Globus pallidus (tissue), 1 donor: Measurements from ENCODE around the gene LTBP4.
"Not testable (repeated sequence)": the region's sequence is repeated elsewhere in the genome, so short reads cannot be mapped to it uniquely, and the experiment has no call there.

ENCODE experiments used
- DNase-seq: peaks from one replicate; pipeline ENCODE4 v3.0.0-alpha.2; 2015; ENCODE audit warnings: low spot score

The LTBP4 gene

GRCh38 chr19:40611900-40612698, 10.9 kb downstream of the LTBP4 start:
- DNase-seq: no peak

GRCh38 chr19:40612831-40613689, 11.9 kb downstream of the LTBP4 start:
- DNase-seq: no peak

DNA sequence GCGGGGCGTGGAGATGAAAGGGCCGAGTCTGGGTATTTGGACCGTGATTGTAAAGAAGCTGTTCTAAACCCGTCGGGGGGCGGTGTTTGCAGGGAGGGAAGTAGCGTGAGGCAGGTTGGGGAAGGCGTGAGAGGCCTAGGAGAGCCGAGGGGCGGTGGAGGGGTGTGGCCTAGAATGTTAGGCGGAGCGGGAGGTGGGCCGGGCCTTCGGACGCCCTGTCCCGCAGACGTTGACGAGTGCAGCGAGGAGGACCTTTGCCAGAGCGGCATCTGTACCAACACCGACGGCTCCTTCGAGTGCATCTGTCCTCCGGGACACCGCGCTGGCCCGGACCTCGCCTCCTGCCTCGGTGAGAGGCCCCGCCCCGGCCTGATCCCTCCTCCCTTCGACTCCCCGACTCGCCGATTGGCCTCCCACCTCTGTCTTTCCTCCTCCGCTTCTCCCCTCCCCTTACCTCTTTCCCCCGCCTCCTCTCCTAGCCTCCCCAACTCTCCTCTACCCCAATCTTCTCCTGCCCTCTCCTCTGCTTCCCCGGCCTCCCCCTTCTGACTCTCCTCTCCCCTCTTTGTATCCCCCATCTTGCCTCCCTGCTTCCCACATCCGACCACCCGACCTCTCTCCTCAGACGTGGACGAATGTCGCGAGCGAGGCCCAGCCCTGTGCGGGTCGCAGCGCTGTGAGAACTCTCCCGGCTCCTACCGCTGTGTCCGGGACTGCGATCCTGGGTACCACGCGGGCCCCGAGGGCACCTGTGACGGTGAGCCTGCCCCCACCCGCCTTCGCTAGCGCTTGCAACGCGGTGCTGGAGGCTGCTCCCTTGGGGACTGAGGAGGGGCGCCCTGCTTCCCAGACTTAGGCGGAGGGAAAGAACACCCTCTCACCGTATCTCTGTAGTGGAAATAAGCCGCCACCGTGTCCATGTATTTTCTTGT, 12.8 kb downstream of the LTBP4 start:
- no peak for DNase-seq

DNA sequence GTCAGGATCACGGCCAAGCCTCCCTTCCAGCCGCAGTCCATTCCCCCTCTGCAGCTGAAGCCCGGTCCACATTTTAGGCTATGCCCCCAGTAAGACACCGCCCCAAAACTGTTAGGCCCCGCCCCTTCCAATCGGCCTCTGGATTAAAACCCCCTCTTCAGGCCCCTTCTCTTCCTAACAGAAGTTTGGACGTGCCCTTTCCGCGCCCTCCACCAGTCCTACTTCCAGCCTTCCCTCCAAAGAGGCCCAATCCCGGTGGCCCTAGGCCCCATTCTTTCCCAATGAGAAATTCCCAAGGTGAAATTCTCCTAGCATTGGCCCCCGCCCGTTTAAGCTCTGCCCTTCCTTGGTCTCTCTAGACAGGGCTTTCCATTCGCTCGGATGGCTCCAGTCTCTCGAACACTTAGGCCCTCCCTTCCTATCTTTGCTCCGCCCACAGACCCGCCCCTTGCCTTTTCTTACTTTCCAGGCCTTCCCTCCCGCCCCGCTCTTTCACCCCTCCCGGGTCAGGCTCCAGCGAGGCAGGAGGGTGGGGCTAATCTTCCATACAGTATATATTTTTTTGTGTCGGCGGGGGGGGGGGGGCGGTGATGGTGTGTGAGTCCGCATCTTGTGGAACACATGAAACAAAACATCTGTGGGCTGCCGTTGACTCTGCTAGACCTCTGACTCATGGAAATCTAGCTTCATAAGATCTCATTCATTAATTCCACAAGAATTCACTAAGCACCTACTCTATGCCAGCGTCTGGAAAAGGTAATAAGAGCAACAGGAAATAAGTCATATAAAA, 13.6 kb downstream of the LTBP4 start:
- no peak for DNase-seq

DNA sequence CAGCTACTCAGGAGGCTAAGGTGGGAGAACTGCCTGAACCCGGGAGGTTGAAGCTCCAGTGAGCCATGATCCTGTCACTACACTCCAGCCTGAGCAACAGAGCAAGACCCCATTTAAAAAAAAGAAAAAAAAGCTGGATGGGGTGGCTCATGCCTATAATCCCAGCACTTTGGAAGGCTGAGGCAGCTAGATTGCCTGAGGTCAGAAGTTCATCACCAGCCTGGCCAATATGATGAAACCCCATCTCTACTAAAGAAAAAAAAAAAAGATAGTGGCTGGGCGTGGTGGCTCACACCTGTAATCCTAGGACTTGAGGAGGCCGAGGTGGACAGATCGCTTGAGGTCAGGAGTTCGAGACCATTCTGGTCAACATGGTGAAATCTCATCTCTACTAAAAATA, 15.0 kb downstream of the LTBP4 start:
- no peak for DNase-seq

GRCh38 chr19:40616941-40617340, 15.8 kb downstream of the LTBP4 start:
- no peak for DNase-seq

GRCh38 chr19:40617961-40618360, 16.8 kb downstream of the LTBP4 start:
- DNase-seq: no peak

DNA sequence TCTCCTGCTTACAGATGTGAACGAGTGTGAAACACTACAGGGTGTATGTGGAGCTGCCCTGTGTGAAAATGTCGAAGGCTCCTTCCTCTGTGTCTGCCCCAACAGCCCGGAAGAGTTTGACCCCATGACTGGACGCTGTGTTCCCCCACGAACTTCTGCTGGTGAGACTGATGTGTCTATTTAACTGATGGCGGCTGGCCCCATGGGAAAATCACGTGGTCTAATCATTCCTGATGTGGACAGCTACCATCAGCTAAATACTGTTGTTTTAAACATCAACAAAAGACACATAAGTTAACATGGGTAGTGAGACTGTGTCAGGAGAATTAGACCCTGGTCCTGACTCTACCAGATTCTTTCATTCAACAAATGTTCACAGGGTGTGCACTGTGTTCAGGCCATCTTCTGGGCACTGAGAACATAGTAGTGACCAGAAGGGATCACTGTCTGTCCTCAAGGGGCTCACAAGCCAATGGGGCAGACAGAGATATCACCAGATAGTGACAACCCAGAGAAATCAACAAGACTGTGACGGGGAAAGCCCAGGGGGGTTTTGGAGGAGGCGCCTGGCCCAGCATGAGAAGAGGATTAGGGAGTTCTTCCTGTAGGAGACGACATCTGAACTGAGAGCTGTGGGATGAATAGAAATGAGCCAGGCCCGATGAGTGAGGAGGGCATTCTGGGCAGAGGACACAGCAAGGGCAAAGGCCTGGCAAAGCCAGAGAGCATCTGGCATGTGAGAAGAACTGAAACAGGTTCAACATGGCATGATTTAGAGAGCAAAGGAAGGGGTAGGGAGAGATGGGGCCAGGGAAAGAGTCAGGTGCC, 18.4 kb downstream of the LTBP4 start:
- DNase-seq: no peak

DNA sequence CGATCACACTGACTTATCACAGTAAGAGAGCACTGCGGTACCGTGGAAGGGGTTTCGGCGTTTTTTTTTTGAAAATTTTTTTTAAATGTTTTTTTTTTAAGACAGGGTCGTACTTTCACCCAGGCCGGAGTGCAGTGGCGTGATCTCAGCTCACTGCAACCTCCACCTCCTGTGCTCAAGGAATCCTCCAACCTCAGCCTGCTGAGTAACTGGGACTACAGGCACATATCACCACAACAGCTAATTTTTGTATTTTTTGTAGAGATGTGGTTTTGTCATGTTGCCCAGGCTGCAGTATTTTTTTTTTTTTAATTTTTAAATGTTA, 19.0 kb downstream of the LTBP4 start:
- no peak for DNase-seq

DNA sequence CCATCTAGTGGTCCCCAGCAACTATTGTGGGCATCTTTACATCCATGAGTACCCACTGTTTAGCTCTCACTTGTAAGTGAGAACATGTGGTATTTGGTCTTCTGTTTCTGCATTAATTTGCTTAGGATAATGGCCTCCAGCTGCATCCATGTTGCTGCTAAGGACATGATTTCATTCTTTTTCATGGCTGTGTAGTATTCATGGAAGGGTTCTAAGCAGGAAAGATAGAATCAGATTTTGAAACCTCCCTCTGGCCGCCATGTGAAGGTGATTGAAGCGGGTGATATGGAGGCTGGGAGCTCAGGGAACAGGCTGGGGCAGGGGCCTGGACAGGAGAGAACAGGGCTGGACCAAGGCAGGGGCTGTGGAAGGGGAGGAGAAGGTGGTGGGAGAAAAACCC, 20.1 kb downstream of the LTBP4 start:
- DNase-seq: no peak

DNA sequence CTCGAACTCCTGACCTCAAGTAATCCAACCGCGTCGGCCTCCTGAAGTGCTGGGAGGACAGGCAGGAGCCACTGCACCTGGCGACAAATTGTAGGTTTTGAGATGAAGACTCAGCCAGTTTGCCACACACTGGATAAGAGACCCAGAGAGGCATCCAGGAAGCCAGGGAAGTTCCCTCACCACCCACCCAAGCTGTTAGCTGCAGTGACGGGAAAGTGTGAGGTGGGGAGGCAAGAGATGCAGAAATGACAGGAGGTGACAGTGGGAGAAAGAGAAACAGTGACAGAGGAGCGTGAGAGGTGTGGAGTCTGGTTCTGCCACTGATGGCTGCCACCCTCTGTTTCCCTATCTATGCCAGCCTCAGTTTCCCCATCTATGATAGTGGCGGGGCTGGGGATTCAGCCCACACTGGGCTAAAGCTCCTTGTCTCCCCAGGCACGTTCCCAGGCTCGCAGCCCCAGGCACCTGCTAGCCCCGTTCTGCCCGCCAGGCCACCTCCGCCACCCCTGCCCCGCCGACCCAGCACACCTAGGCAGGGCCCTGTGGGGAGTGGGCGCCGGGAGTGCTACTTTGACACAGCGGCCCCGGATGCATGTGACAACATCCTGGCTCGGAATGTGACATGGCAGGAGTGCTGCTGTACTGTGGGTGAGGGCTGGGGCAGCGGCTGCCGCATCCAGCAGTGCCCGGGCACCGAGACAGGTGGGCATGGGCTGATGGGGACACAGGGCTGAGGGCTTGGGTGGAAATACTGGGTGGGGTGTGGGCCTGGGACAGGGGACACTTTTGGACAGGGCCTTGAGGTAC, 21.0 kb downstream of the LTBP4 start:
- DNase-seq: no peak

DNA sequence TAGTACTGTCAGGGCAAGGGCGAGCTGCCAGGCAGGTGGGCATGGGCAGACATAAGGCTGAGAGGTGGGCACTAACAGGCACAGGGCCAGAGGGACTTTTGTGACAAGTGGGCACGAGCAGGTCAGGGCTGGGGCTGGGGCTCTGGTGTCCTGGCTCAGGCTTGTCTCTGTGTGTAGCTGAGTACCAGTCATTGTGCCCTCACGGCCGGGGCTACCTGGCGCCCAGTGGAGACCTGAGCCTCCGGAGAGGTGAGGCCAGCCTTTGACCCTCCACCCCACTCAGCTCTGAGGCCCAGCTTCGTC, 21.6 kb downstream of the LTBP4 start:
- DNase-seq: no peak

- DNase-seq: no peak
These were observed 22.5 kb downstream of the LTBP4 start for GRCh38 chr19:40623403-40624251.

DNA sequence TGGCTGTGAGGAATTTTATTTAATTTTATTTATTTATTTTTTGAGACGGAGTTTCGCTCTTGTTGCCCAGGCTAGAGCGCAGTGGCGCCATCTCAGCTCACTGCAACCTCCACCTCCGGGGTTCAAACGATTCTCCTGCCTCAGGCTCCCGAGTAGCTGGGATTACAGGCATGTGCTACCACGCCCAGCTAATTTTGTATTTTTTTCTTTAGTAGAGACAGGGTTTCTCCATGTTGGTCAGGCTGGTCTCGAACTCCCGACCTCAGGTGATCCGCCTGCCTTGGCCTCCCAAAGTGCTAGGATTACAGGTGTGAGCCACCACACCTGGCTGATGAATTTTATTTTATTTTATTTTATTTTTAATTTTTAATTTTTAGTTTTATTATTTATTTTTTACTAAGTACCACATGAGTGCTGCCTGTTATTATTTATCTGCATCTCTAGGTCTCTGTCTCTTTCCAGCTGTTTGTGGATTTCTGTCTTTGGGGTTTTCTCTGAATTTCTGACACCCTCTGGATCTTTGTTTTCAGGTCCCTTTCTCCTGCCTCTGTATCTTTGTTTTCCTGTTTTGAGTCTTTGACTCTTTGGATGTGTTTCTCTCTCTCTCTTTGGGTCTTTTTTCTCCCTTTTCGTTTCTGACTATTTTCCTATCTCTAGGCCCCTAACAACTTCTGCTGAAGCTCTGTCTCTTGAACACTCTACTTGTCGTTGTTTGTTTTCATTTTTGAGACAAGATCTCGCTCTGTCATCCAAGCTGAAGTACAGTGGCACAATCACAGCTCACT, 23.4 kb downstream of the LTBP4 start:
- DNase-seq: not testable (repeated sequence)

DNA sequence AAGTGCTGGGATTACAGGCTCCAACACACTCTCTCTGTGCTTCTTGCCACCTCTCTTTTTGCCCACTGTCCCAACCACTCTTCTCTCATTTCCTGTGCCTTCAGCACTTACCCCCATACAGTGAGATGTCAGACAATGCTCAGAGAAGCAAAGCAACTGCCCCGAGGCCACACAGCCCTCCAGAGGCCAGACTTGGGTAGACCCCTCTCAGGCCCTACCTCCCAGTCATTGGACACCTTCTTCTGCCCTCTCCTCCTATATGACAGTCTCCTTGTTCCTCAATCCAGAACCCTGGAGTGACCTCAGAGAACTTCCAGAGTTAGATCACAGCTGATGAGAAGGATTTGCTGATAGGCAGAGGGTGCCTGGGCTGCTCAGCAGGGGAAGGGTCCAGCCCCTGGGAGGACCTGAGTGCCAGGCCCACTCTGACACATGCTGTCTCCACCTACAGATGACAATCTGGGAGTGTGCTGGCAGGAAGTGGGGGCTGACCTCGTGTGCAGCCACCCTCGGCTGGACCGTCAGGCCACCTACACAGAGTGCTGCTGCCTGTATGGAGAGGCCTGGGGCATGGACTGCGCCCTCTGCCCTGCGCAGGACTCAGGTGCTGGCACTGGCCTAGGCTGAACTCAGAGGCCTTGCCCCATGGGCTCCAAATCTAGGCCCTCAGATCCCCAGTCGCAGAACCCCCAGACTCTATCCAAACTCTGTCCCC, 24.4 kb downstream of the LTBP4 start:
- DNase-seq: no peak

DNA sequence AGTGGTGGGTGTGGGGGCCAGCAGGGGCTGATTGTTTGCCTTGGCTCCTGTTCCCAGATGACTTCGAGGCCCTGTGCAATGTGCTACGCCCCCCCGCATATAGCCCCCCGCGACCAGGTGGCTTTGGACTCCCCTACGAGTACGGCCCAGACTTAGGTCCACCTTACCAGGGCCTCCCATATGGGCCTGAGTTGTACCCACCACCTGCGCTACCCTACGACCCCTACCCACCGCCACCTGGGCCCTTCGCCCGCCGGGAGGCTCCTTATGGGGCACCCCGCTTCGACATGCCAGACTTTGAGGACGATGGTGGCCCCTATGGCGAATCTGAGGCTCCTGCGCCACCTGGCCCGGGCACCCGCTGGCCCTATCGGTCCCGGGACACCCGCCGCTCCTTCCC, 25.7 kb downstream of the LTBP4 start:
- no peak for DNase-seq

GRCh38 chr19:40627486-40628279, 26.5 kb downstream of the LTBP4 start:
- DNase-seq: no peak
